ENCODE data around the gene PDF.

GRCh38 chr16:69293401-69293800 lies 37.0 kb downstream of the PDF start:
- no peak for TF ChIP-seq CTCF (IDR thresholded peaks at IDR 0.05)
- TF ChIP-seq POLR2A (IDR thresholded peaks at IDR 0.05) = no peak

All from Peyer's patch (tissue), 4 donors.